ENCODE measurements around the gene RINL. TPM values are rescaled to one million over a fixed set of nuclear protein-coding genes. Genes with fewer than 3 reads are reported as not detected.

Gene RINL
- total RNA-seq, 1 experiment from 2014 or later: 14.5 TPM

DNA sequence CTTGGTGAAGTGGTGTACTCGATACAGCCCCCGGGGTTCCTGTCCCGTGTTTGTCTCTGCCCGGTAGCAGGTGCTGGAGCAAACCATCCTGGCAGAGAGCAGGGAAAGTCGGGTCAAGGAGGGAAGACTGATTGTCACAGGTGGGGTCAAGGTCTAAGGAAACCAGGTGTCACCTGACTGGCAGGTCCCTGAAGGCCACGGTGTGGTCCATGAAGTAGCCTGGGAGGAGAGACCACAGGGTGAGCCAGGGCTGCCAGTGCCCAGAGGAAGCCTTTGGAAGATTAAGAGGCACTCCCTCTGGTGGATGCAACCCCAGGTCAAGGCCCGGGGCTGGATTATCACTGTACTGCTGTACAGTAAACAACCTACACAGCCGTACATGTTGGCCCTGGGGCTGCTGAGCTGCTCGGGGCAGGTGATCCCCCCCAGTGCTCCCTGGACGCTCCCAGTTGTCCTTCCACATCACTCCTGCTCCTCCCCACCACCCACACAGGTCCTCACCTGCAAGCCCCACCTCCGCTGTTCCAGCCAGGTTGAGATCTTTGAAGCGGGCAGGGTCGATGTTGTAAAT, 39.9 kb upstream of the RINL start (continued):
- no peak for TF ChIP-seq AFF4 (CRISPR knock-in tag; IDR thresholded peaks at IDR 0.05; ENCODE audit: borderline replicate concordance)
- TF ChIP-seq FOXJ3 (CRISPR knock-in tag; IDR thresholded peaks at IDR 0.05; ENCODE audit: borderline replicate concordance): no peak
- TF ChIP-seq ZNF671 (CRISPR knock-in tag; IDR thresholded peaks at IDR 0.05): no peak
- no peak for TF ChIP-seq IRF1 (CRISPR knock-in tag; IDR thresholded peaks at IDR 0.05)
- no peak for TF ChIP-seq KAT7 (CRISPR knock-in tag; IDR thresholded peaks at IDR 0.05; ENCODE audit: borderline replicate concordance)
- no peak for TF ChIP-seq MYBL2 (CRISPR knock-in tag; IDR thresholded peaks at IDR 0.05)
- no peak for TF ChIP-seq ZNF219 (CRISPR knock-in tag; IDR thresholded peaks at IDR 0.05; ENCODE audit: borderline replicate concordance)
- no peak for TF ChIP-seq E2F4 (CRISPR knock-in tag; IDR thresholded peaks at IDR 0.05; ENCODE audit: borderline replicate concordance, low read depth)
- TF ChIP-seq ATF2 (CRISPR knock-in tag; IDR thresholded peaks at IDR 0.05; ENCODE audit: borderline replicate concordance, low read depth): no peak

DNA sequence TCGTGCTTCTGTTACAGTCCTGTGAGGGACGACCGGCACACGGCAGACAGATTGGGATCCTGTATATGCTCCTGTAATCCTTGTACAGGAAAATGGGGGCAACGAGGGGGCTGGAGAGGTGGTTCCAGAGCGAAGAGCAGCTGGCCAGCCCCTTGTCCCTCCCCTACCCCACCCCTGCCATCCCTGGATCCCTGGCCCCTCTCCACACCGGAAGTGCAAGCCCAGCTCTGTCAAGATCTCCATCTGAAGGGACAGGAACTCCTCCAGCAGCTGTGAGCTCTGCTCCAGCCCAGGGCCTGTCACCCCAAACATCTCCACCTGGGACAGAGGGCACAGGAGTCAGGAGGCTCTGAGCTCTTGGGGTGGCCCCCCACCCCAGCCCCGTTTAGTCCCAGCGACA, 39.4 kb upstream of the RINL start:
- no peak overlapping the region for H3K27ac Mint-ChIP-seq
- no peaks in the 10 kb centered on the region for H3K4me1 Mint-ChIP-seq
- no peak; the same call in 1 of the 2 replicates for ATAC-seq
- peaks cover 5% of the 10 kb centered on the region for H3K27me3 Mint-ChIP-seq (ENCODE audit: low read depth)
- POLR2A ChIA-PET: interaction anchor here (0.6 kb wide), 1 partner anchor 290 kb away, joined by 3 read pairs; no protein-coding TSS in a partner anchor
- H3K36me3 Mint-ChIP-seq: peaks cover 11% of the 10 kb centered on the region
- no peak for DNase-seq (ENCODE audit: low spot score)
- H3K9me3 Mint-ChIP-seq: 0 out of 2 replicates have a peak, but pooled peaks cover 4% of the 10 kb centered on the region
- H3K4me3 Mint-ChIP-seq: no peak overlapping the region
- CTCF ChIA-PET: interaction anchor here (0.6 to 3.6 kb wide), 4 partner anchors 13 to 175 kb away, joined by 3 to 24 read pairs (median 3); partner anchors contain the start of genes MRPS12 and SARS2
- TF ChIP-seq, protein P1, sequence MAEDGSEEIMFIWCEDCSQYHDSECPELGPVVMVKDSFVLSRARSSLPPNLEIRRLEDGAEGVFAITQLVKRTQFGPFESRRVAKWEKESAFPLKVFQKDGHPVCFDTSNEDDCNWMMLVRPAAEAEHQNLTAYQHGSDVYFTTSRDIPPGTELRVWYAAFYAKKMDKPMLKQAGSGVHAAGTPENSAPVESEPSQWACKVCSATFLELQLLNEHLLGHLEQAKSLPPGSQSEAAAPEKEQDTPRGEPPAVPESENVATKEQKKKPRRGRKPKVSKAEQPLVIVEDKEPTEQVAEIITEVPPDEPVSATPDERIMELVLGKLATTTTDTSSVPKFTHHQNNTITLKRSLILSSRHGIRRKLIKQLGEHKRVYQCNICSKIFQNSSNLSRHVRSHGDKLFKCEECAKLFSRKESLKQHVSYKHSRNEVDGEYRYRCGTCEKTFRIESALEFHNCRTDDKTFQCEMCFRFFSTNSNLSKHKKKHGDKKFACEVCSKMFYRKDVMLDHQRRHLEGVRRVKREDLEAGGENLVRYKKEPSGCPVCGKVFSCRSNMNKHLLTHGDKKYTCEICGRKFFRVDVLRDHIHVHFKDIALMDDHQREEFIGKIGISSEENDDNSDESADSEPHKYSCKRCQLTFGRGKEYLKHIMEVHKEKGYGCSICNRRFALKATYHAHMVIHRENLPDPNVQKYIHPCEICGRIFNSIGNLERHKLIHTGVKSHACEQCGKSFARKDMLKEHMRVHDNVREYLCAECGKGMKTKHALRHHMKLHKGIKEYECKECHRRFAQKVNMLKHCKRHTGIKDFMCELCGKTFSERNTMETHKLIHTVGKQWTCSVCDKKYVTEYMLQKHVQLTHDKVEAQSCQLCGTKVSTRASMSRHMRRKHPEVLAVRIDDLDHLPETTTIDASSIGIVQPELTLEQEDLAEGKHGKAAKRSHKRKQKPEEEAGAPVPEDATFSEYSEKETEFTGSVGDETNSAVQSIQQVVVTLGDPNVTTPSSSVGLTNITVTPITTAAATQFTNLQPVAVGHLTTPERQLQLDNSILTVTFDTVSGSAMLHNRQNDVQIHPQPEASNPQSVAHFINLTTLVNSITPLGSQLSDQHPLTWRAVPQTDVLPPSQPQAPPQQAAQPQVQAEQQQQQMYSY (CRISPR knock-in tag; IDR thresholded peaks at IDR 0.05): no peak
- TF ChIP-seq ZNF263 (CRISPR knock-in tag; IDR thresholded peaks at IDR 0.05; ENCODE audit: low read depth) (no peak), JUN (CRISPR knock-in tag; IDR thresholded peaks at IDR 0.05) (no peak), ZNF423 (CRISPR knock-in tag; IDR thresholded peaks at IDR 0.05) (no peak), RORB (CRISPR knock-in tag; IDR thresholded peaks at IDR 0.05) (no peak), ZNF317 (CRISPR knock-in tag; IDR thresholded peaks at IDR 0.05; ENCODE audit: borderline replicate concordance, low read depth) (no peak), RELA (CRISPR knock-in tag; IDR thresholded peaks at IDR 0.05; ENCODE audit: borderline replicate concordance) (no peak), ATF3 (CRISPR knock-in tag; conservative IDR thresholded peaks at IDR 0.05) (no peak), USF1 (CRISPR knock-in tag; IDR thresholded peaks at IDR 0.05) (no peak), TEAD1 (CRISPR knock-in tag; IDR thresholded peaks at IDR 0.05) (no peak)
- TF ChIP-seq, protein P2, sequence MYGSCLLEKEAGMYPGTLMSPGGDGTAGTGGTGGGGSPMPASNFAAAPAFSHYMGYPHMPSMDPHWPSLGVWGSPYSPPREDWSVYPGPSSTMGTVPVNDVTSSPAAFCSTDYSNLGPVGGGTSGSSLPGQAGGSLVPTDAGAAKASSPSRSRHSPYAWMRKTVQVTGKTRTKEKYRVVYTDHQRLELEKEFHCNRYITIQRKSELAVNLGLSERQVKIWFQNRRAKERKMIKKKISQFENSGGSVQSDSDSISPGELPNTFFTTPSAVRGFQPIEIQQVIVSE (CRISPR knock-in tag; IDR thresholded peaks at IDR 0.05; ENCODE audit: borderline replicate concordance): no peak
- TF ChIP-seq, protein P3, sequence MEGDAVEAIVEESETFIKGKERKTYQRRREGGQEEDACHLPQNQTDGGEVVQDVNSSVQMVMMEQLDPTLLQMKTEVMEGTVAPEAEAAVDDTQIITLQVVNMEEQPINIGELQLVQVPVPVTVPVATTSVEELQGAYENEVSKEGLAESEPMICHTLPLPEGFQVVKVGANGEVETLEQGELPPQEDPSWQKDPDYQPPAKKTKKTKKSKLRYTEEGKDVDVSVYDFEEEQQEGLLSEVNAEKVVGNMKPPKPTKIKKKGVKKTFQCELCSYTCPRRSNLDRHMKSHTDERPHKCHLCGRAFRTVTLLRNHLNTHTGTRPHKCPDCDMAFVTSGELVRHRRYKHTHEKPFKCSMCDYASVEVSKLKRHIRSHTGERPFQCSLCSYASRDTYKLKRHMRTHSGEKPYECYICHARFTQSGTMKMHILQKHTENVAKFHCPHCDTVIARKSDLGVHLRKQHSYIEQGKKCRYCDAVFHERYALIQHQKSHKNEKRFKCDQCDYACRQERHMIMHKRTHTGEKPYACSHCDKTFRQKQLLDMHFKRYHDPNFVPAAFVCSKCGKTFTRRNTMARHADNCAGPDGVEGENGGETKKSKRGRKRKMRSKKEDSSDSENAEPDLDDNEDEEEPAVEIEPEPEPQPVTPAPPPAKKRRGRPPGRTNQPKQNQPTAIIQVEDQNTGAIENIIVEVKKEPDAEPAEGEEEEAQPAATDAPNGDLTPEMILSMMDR (IDR thresholded peaks at IDR 0.05): no peak

Data from WTC11 (cell line).